Measurements from ENCODE around the gene OR8B12.

DNA sequence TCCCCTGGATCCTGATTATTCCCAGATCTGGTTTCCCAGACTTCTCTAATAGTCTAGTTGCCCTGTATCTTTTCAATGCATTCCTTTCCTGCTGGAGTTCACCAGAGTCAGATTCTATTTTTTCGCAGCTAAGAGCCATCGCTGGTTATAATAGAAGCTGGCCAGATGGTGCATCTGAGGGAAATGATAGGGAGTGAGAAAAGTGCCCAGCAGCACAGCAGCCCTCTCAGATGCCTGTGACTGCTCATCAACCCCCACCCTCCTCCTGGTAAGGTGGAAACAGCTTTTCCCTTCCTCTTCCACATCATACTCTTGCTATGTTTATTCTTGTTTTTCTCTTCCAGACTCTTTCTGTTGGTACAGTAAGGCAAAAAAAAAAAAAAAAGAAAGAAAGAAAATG lies 39.1 kb upstream of the OR8B12 start:
- TF ChIP-seq, protein P1, sequence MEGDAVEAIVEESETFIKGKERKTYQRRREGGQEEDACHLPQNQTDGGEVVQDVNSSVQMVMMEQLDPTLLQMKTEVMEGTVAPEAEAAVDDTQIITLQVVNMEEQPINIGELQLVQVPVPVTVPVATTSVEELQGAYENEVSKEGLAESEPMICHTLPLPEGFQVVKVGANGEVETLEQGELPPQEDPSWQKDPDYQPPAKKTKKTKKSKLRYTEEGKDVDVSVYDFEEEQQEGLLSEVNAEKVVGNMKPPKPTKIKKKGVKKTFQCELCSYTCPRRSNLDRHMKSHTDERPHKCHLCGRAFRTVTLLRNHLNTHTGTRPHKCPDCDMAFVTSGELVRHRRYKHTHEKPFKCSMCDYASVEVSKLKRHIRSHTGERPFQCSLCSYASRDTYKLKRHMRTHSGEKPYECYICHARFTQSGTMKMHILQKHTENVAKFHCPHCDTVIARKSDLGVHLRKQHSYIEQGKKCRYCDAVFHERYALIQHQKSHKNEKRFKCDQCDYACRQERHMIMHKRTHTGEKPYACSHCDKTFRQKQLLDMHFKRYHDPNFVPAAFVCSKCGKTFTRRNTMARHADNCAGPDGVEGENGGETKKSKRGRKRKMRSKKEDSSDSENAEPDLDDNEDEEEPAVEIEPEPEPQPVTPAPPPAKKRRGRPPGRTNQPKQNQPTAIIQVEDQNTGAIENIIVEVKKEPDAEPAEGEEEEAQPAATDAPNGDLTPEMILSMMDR (IDR thresholded peaks at IDR 0.05), result no peak
- no peak for TF ChIP-seq POLR2A (IDR thresholded peaks at IDR 0.05)
